ENCODE data around the gene LRP1B.
"Not testable (repeated sequence)": the region's sequence is repeated elsewhere in the genome, so short reads cannot be mapped to it uniquely, and the experiment has no call there.

The LRP1B gene

GRCh38 chr2:140355511-140356090 lies 1775.2 kb downstream of the LRP1B start:
- no peak for DNase-seq

GRCh38 chr2:140354544-140354943 lies 1776.3 kb downstream of the LRP1B start:
- no peak for DNase-seq

- no peak for DNase-seq
These were observed 1777.3 kb downstream of the LRP1B start for GRCh38 chr2:140353541-140353940.

- no peak for DNase-seq
These were observed 1779.1 kb downstream of the LRP1B start for GRCh38 chr2:140351692-140352091.

GRCh38 chr2:140349695-140350094 lies 1781.1 kb downstream of the LRP1B start:
- no peak for DNase-seq

GRCh38 chr2:140348826-140349225 lies 1782.0 kb downstream of the LRP1B start:
- DNase-seq, result no peak

- no peak for DNase-seq
These were observed 1786.0 kb downstream of the LRP1B start for GRCh38 chr2:140344838-140345237.

- DNase-seq, result not testable (repeated sequence)
These were observed 1786.5 kb downstream of the LRP1B start for GRCh38 chr2:140344266-140344665.

GRCh38 chr2:140338795-140339194 lies 1792.0 kb downstream of the LRP1B start:
- DNase-seq, result no peak

- DNase-seq, result no peak
These were observed 1793.8 kb downstream of the LRP1B start for GRCh38 chr2:140337061-140337460.

- DNase-seq, result no peak
These were observed 1814.5 kb downstream of the LRP1B start for GRCh38 chr2:140316345-140316744.

GRCh38 chr2:140311905-140312304 lies 1818.9 kb downstream of the LRP1B start:
- no peak for DNase-seq

GRCh38 chr2:140308706-140309105 lies 1822.1 kb downstream of the LRP1B start:
- no peak for DNase-seq

- DNase-seq, result no peak
These were observed 1823.3 kb downstream of the LRP1B start for GRCh38 chr2:140307532-140307931.

- DNase-seq, result no peak
These were observed 1835.0 kb downstream of the LRP1B start for GRCh38 chr2:140295767-140296166.

GRCh38 chr2:140288726-140289125 lies 1842.1 kb downstream of the LRP1B start:
- DNase-seq, result no peak

- no peak for DNase-seq
These were observed 1842.6 kb downstream of the LRP1B start for GRCh38 chr2:140288213-140288612.

- DNase-seq, result no peak
These were observed 1844.4 kb downstream of the LRP1B start for GRCh38 chr2:140286377-140286776.

GRCh38 chr2:140277344-140277743 lies 1853.5 kb downstream of the LRP1B start:
- DNase-seq, result not testable (repeated sequence)

GRCh38 chr2:140276661-140277060 lies 1854.2 kb downstream of the LRP1B start:
- DNase-seq, result no peak

- no peak for DNase-seq
These were observed 1855.4 kb downstream of the LRP1B start for GRCh38 chr2:140275427-140275826.

- DNase-seq, result no peak
These were observed 1855.9 kb downstream of the LRP1B start for GRCh38 chr2:140274891-140275290.

- DNase-seq, result no peak
These were observed 1856.9 kb downstream of the LRP1B start for GRCh38 chr2:140273958-140274357.

- no peak for DNase-seq
These were observed 1857.4 kb downstream of the LRP1B start for GRCh38 chr2:140273408-140273807.

- no peak for DNase-seq
These were observed 1860.6 kb downstream of the LRP1B start for GRCh38 chr2:140270224-140270623.

GRCh38 chr2:140269000-140269399 lies 1861.8 kb downstream of the LRP1B start:
- no peak for DNase-seq

Data from inflammatory macrophage treated with lipopolysaccharide for 4 hours (primary cell).